GM12872 (cell line): ENCODE results near the gene IFRD1.

ENCODE experiments used
- TF ChIP-seq, protein P1 (sequence below): IDR thresholded peaks from 3 replicates; pipeline ENCODE4 v1.5.1; 2011; ENCODE audit warnings: low read depth, mild to moderate bottlenecking, low read length, moderate library complexity; ENCODE audit not compliant: insufficient read depth

Gene IFRD1

GRCh38 chr7:112511451-112512202 is 61.4 kb downstream of the IFRD1 start:
- TF ChIP-seq, protein P1, sequence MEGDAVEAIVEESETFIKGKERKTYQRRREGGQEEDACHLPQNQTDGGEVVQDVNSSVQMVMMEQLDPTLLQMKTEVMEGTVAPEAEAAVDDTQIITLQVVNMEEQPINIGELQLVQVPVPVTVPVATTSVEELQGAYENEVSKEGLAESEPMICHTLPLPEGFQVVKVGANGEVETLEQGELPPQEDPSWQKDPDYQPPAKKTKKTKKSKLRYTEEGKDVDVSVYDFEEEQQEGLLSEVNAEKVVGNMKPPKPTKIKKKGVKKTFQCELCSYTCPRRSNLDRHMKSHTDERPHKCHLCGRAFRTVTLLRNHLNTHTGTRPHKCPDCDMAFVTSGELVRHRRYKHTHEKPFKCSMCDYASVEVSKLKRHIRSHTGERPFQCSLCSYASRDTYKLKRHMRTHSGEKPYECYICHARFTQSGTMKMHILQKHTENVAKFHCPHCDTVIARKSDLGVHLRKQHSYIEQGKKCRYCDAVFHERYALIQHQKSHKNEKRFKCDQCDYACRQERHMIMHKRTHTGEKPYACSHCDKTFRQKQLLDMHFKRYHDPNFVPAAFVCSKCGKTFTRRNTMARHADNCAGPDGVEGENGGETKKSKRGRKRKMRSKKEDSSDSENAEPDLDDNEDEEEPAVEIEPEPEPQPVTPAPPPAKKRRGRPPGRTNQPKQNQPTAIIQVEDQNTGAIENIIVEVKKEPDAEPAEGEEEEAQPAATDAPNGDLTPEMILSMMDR, result no peak

DNA sequence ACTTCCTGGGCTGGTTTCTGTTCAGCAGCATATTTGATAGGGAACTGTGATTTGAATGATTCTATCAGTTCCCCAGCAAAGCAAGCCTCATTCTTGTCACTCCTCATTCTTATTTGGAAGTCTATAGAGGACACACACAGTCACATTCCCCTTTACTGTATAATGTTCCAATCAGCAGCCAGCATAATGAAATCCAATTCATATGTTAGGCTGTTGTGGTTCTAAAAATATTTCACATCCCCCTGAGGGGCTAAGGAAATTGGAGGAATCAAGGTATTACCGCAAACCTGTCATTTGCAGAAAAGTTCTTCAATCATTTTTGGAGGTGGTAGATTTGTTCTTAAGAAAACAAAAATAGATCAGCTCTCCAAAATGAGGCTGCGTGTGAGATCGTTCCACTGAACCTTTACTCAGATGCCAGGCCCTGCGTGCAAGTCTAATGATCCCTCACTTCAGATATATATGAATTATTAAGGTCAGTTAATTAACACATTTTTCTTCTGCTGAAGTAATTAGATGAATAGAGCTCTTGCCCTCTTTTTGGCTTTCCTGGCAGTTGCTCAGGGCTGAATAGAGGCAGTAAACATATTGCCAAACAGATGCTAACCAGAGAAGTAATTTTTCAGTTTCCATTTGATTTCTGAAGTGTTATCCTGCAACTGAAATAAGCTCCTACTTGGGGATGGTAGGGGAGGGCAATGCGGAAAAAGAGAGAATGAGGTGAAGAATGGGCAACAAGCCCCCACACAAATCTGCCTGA is 62.4 kb downstream of the IFRD1 start:
- TF ChIP-seq, protein P1, result no peak

DNA sequence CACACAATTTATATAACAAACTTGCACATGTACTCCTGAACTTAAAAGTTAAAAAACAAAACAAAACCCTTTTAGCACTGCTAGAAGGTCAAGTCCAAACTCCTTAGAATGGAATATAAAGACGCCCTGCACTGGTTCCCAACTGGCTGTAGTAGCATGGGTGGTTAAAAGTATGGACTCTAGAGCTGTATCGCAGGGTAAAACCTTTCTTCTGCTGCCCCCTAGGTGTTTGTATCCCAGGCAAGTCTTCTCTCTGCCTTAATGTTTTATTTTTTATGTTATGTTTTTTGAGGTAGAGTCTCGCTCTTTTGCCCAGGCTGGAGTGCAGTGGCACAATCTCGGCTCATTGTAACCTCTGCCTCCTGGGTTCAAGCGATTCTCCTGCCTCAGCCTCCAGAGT is 65.7 kb downstream of the IFRD1 start:
- TF ChIP-seq, protein P1, result no peak

DNA sequence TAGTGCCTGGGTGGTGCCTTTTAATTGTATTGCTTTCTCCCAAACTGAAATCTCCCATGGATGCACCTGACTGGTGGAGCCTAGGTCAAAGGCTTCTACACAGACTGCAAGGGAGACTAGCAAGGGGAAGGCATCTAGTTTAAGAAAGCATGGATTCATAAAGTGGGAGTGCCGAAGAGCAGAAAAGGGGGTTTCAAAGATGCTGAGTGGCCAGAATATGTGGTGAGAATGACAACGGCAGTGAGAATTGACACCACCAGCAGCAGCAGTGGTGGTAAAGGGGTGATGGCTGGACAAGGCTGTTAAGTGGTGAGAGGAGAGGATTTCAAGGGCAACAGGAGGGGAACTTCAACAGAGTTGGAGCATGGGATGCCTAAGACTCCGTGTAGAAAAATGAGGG is 67.2 kb downstream of the IFRD1 start:
- TF ChIP-seq, protein P1, result no peak

- TF ChIP-seq, protein P1, result no peak
These were observed 70.5 kb downstream of the IFRD1 start for GRCh38 chr7:112520787-112521186.

DNA sequence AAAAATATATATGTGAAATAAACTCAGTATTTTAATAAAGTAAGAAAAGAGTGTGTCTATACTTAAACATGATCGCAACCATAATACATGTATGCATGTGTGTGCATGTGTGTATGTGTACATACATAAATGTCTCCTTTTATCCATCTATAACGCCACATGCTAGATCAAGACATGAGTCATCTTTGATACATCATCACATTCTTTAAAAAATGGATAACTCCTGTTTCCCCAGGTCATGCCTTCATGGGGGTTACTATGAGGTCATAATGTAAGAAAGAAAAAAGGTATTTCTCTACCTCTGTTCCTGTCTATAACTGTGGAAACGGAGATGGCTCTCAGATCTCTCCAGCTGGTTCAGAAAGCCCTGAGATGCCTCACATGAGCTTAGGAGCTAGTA is 71.7 kb downstream of the IFRD1 start:
- TF ChIP-seq, protein P1, result no peak

GRCh38 chr7:112523871-112524270 is 73.6 kb downstream of the IFRD1 start:
- TF ChIP-seq, protein P1, result no peak
